T47D (cell line): Measurements from ENCODE around the gene KCNK16.
A peak's percentile ranks its signal among the peaks of the same experiment; 100 is the strongest.

Experiments used
- DNase-seq, 2 experiments: peaks; one replicate each; pipeline versions ENCODE4 v3.0.0 to v3.0.0-alpha.2; 2011 to 2012; ENCODE audit warnings: low read depth in 1 of 2, low spot score in 1 of 2
- JUND ChIP-seq: IDR thresholded peaks from 2 replicates; pipeline ENCODE4 v1.6.1; 2012; ENCODE audit warnings: low read depth
- in situ Hi-C: cut with HindIII; loops from 2 replicates; pipeline ENCODE4 v1.10.0; 2016; ENCODE audit warnings: low sequenced_read_pairs, low pct_unique_long_range_greater_than_20kb

KCNK16 gene

GRCh38 chr6:39339096-39339867 is 16.8 kb upstream of the KCNK16 start:
- no peak for TF ChIP-seq JUND
- DNase-seq, result no peak
- in situ Hi-C loops, result no loop called here

- no peak for DNase-seq
- no peak for TF ChIP-seq JUND
- in situ Hi-C loops, result no loop called here
Measured at GRCh38 chr6:39338397-39338796, 15.9 kb upstream of the KCNK16 start.

GRCh38 chr6:39335780-39336545 is 13.5 kb upstream of the KCNK16 start:
- no peak for DNase-seq
- no peak for TF ChIP-seq JUND
- in situ Hi-C loops, result no loop called here

GRCh38 chr6:39333644-39334438 is 11.3 kb upstream of the KCNK16 start:
- in situ Hi-C loops, result no loop called here
- no peak for TF ChIP-seq JUND
- DNase-seq, result no peak

DNA sequence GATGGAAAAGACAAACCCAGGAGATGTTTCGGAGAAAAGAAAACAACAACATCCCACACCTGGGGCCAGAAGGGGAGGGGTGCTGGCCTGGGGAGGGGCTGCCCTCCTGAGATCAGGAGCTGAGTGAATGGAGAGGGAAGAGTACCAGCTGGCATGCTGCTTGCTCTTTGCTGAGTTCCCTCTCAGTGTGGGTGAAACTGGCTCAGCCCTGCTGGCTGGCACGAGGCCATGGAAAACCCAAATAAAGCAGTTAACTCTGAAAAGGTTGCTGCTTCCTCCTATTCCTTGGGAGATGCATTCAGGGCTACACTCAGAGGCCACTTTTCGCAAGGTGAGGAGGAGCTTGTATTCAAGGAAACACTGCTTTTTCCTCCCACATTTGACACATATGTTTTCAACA is 8.0 kb upstream of the KCNK16 start:
- peak in 1 of 2 experiments; percentile 40 for DNase-seq
- in situ Hi-C loops, result no loop called here
- TF ChIP-seq JUND, result no peak

GRCh38 chr6:39330057-39330456 is 7.6 kb upstream of the KCNK16 start:
- DNase-seq, result no peak
- in situ Hi-C loops, result no loop called here
- TF ChIP-seq JUND, result no peak

DNA sequence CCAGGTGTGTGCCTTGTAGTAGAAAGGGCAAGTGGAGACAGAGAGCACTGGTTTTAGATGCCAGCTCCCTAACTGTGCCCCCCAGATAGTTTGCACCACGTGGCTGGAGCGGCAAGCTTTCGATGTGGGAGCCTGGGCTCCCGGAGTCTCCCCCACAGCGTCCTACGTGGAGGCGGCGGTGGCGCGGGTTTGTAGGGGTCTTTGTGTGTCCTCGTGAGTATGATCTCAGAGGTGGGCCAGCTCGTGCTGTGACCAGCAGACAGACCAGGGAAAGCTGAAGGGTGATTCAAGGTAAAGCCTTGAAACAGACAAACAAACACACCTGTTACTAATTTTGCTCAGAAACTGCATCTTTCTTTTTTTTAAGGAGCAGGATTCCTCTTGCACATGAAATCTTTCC is 5.6 kb upstream of the KCNK16 start:
- no peak for TF ChIP-seq JUND
- no peak for DNase-seq
- in situ Hi-C loops, result no loop called here

- TF ChIP-seq JUND, result no peak
- DNase-seq, result no peak
- in situ Hi-C loops, result no loop called here
Measured at GRCh38 chr6:39327507-39327906, 5.0 kb upstream of the KCNK16 start.

DNA sequence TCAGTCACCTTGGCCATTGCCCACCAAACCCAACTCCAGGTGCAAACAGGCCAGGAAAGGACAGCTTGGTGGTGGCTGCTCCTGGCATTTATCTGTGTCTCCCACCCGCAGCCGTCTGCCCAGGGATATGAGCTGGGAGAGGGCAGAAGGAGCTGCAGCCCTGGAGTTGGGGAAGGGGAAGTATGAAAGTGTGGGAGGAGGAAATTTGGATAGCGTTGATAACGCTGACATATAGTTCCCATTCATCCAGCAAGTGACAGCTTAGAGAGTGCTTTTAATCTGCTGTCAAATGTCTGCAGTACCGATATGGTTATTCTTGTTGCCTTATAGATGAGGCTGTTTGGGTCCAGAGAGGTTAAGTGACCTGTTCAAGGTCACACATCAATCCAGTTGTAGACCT is 741 bp downstream of the KCNK16 start:
- in situ Hi-C loops, result no loop called here
- no peak for DNase-seq
- no peak for TF ChIP-seq JUND

- DNase-seq, result no peak
- in situ Hi-C loops, result no loop called here
- no peak for TF ChIP-seq JUND
Measured at GRCh38 chr6:39320363-39320984, 2.0 kb downstream of the KCNK16 start.

DNA sequence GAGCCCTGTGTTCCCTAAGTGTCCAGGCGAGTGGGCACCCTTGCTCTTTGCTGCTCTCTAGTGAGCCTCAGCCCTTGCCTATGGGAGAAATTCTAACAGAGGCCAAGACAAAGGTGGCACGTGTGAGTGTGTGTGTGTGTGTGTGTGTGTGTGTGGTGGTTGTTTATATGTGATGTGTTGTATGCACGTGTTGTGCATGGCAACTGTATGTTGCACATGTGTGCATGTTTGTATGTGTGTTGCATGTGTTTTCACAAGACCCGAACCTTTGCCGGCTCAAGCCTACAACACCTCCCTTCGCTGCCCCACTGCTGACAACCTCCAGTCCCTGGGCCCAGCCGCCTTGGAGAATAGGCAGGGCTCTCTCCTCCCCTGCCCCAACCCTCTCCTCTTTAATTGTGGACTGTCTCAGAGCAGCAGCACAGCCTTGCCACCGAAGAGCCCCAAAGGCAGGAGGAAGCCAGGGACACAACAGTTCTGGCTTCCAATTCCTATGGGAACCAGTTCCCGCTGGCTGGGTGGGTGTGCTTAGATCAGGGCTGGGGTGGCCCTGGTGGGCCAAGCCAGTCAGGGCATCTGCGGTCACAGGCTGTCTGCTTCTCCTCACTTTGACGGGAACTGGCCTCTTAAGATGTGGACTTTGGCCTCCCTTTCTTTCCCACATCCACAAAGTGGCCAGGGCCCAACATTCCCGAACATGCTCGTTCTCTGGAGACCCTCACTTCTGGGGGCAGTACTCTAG is 2.7 kb downstream of the KCNK16 start:
- TF ChIP-seq JUND, result no peak
- in situ Hi-C loops, result no loop called here
- DNase-seq, result no peak

- in situ Hi-C loops, result no loop called here
- no peak for DNase-seq
- TF ChIP-seq JUND, result no peak
Measured at GRCh38 chr6:39317256-39317655, 5.2 kb downstream of the KCNK16 start.
